ENCODE results near the gene GRHL3. TPM values are rescaled to one million over a fixed set of nuclear protein-coding genes. Genes with fewer than 3 reads are reported as not detected.

GRHL3 gene
- total and polyA plus RNA-seq, 4 donors: 0.23 to 0.95 (median 0.35) TPM

GRCh38 chr1:24289937-24290595, 29.1 kb upstream of the GRHL3 start:
- H3K27me3 ChIP-seq (ENCODE audit: control insufficient read depth in 3 of 3, insufficient read depth in 3 of 3, low read length in 2 of 3): no peaks in the 10 kb centered on the region
- no peak for TF ChIP-seq CTCF (IDR thresholded peaks at IDR 0.05; ENCODE audit: control extremely low read depth, extremely low read depth)
- no peak overlapping the region for H3K9ac ChIP-seq (ENCODE audit: insufficient read depth in 1 of 2, low read length in 2 of 2)
- DNase-seq: peak; percentile 58 to 74 (median 61)
- H3K4me1 ChIP-seq (ENCODE audit: control insufficient read depth in 5 of 5, insufficient read depth in 5 of 5, low read length in 5 of 5): peaks cover 0 to 10% (median 6%) of the 10 kb centered on the region in 5 donors
- H3K4me3 ChIP-seq: no peak overlapping the region
- 46 to 65% methylated on average over 15 of the region's 15 CpGs for WGBS, 2 donors
- H3K9me3 ChIP-seq (ENCODE audit: control insufficient read depth in 4 of 4, insufficient read depth in 3 of 4, low read length in 3 of 4): no peaks in the 10 kb centered on the region
- H3K27ac ChIP-seq (ENCODE audit: low read depth in 1 of 2, low read length in 1 of 2): no peak overlapping the region
- H3K36me3 ChIP-seq (ENCODE audit: control insufficient read depth in 4 of 4, insufficient read depth in 4 of 4, low read length in 4 of 4): no peaks in the 10 kb centered on the region
- peak; percentile 45 for ATAC-seq (ENCODE audit: insufficient read depth, low FRiP score)

GRCh38 chr1:24290933-24291487, 28.1 kb upstream of the GRHL3 start:
- Histone ChIP-seq H3K4me3 (no peak overlapping the region), H3K9ac (ENCODE audit: insufficient read depth in 1 of 2, low read length in 2 of 2) (no peak overlapping the region), H3K36me3 (ENCODE audit: control insufficient read depth in 4 of 4, insufficient read depth in 4 of 4, low read length in 4 of 4) (no peaks in the 10 kb centered on the region), H3K27me3 (ENCODE audit: control insufficient read depth in 3 of 3, insufficient read depth in 3 of 3, low read length in 2 of 3) (no peaks in the 10 kb centered on the region), H3K9me3 (ENCODE audit: control insufficient read depth in 4 of 4, insufficient read depth in 3 of 4, low read length in 3 of 4) (no peaks in the 10 kb centered on the region), H3K27ac (ENCODE audit: low read depth in 1 of 2, low read length in 1 of 2) (no peak overlapping the region), H3K4me1 (ENCODE audit: control insufficient read depth in 5 of 5, insufficient read depth in 5 of 5, low read length in 5 of 5) (peaks cover 0 to 11% (median 6%) of the 10 kb centered on the region in 5 donors)
- WGBS, 2 donors: 83 to 88% methylated on average over 8 of the region's 8 CpGs
- ATAC-seq (ENCODE audit: insufficient read depth, low FRiP score) (no peak), DNase-seq (no peak)
- no peak for TF ChIP-seq CTCF (IDR thresholded peaks at IDR 0.05; ENCODE audit: control extremely low read depth, extremely low read depth)

GRCh38 chr1:24292103-24292502, 27.1 kb upstream of the GRHL3 start:
- no peak overlapping the region for H3K9ac ChIP-seq (ENCODE audit: insufficient read depth in 1 of 2, low read length in 2 of 2)
- WGBS, 2 donors: 89 to 96% methylated on average over 4 of the region's 4 CpGs
- ATAC-seq (ENCODE audit: insufficient read depth, low FRiP score): no peak
- no peaks in the 10 kb centered on the region for H3K9me3 ChIP-seq (ENCODE audit: control insufficient read depth in 4 of 4, insufficient read depth in 3 of 4, low read length in 3 of 4)
- no peak for TF ChIP-seq CTCF (IDR thresholded peaks at IDR 0.05; ENCODE audit: control extremely low read depth, extremely low read depth)
- no peaks in the 10 kb centered on the region for H3K27me3 ChIP-seq (ENCODE audit: control insufficient read depth in 3 of 3, insufficient read depth in 3 of 3, low read length in 2 of 3)
- H3K4me3 ChIP-seq: no peak overlapping the region
- no peak for DNase-seq
- no peak overlapping the region for H3K27ac ChIP-seq (ENCODE audit: low read depth in 1 of 2, low read length in 1 of 2)
- H3K4me1 ChIP-seq (ENCODE audit: control insufficient read depth in 5 of 5, insufficient read depth in 5 of 5, low read length in 5 of 5): peaks cover 0 to 11% (median 6%) of the 10 kb centered on the region in 5 donors
- no peaks in the 10 kb centered on the region for H3K36me3 ChIP-seq (ENCODE audit: control insufficient read depth in 4 of 4, insufficient read depth in 4 of 4, low read length in 4 of 4)
